Left ventricle myocardium inferior (tissue), 1 donor: ENCODE results near the gene KBTBD8. TPM values are rescaled to one million over a fixed set of nuclear protein-coding genes. Genes with fewer than 3 reads are reported as not detected.

Experiments used
- DNase-seq: peaks from one replicate; pipeline ENCODE4 v3.0.0-alpha.2; 2020
- H3K27ac ChIP-seq: fragments of 200-600 bp; replicated peaks from 2 replicates; pipeline ENCODE4 v1.8.0; 2021
- H3K27me3 ChIP-seq: fragments of 200-600 bp; 2 replicates; pipeline ENCODE4 v1.8.0; 2021; ENCODE audit warnings: low read depth
- H3K36me3 ChIP-seq: fragments of 200-600 bp; 2 replicates; pipeline ENCODE4 v1.8.0; 2021
- H3K4me1 ChIP-seq: fragments of 200-600 bp; 2 replicates; pipeline ENCODE4 v1.8.0; 2021
- H3K4me3 ChIP-seq: fragments of 200-600 bp; 2 replicates; pipeline ENCODE4 v1.8.0; 2021; ENCODE audit warnings: mild to moderate bottlenecking, moderate library complexity
- H3K9me3 ChIP-seq: fragments of 200-600 bp; replicated peaks from 2 replicates; pipeline ENCODE4 v1.8.0; 2021
- CTCF ChIP-seq: fragments of 200-600 bp; IDR thresholded peaks from 2 replicates; pipeline ENCODE4 v1.8.0; 2021; ENCODE audit warnings: antibody characterized with exemption, mild to moderate bottlenecking, borderline replicate concordance
- intact Hi-C: fragments of 100-400 bp; cut with micrococcal nuclease; formaldehyde crosslinking; loops from one replicate; pipeline ENCODE4 v1.11.0; 2022
- total RNA-seq: library from RNA; stranded (reverse); fragmentation: NEBNext Ultra II Directional; extraction: Animal tissue kit (Norgen Biotek cat#: 25700); gene quantifications from one replicate; pipeline ENCODE4 v1.2.1, GENCODE V29; 2021
- donor health status: DM: no; HTN: yes; CAD: no; lungs with severe emphysema.

The KBTBD8 gene
- total RNA-seq, 1 donor from 2014 or later = 3.6 TPM

DNA sequence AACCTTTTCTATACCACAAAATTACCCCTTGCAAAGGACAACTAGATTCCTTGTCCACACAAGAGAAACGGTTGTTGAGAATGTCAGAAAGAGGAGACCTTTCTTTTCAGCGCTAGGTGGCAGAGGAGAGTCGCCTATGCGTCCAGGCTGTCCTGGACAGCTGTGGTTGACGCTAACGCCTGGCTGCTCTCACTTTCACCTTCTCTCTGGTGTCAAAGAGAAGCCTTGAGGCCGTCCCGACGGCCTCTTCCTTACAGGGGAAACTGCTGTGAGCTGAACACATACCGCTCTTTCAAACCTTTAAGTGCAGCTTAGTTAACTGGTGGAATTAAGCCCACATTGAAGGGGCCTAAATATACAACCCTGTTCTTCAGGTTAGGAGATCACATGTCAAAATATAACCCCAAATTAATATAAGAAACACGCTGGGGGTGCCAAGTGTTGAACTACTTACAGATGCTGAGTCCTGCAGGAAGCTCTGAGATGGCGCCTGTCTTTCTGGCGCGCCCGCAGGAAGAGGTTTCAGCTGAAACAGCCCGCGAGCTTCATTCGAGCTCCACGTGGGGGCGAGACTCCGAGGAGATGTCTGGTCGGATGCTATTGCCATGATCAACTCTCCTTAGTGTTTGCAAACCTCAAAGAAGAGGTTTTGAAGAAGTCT, 26.1 kb upstream of the KBTBD8 start:
- Histone ChIP-seq H3K36me3 (no peaks in the 10 kb centered on the region), H3K9me3 (no peaks in the 10 kb centered on the region), H3K27ac (peak overlapping the region; percentile 54), H3K4me3 (peak overlapping the region; percentile 59), H3K27me3 (peaks cover 14% of the 10 kb centered on the region), H3K4me1 (peaks cover 12% of the 10 kb centered on the region)
- intact Hi-C loops = loop anchor here (5.0 kb wide), 1 partner anchor 65 kb away; no protein-coding TSS in a partner anchor
- peak; percentile 52 for DNase-seq
- TF ChIP-seq CTCF = peak; percentile 89

GRCh38 chr3:66980791-66981190, 17.3 kb upstream of the KBTBD8 start:
- DNase-seq = no peak
- intact Hi-C loops = no loop called here
- no peak overlapping the region for H3K27ac ChIP-seq

DNA sequence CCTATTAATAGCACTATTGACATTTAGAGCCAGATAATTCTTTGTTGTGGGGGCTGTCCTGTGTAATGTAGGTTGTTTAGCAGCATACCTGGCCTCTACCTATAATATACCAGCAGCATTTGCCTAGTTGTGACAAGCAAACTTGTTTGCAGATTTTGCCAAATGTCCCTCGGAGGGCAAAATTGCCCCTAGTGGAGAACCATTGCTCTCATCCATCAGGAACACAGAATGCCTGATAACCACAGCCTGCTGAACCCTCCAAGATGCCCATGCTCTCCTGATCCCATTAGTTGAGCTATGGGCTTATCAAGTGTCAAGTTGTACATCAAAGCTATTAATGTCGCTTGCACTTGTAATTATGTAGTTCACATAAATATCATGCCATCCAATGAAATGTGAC, 15.0 kb upstream of the KBTBD8 start:
- no peak for DNase-seq
- H3K4me3 ChIP-seq = no peak overlapping the region
- no peaks in the 10 kb centered on the region for H3K36me3 ChIP-seq
- no peak overlapping the region for H3K27ac ChIP-seq
- no peaks in the 10 kb centered on the region for H3K9me3 ChIP-seq
- intact Hi-C loops = no loop called here
- H3K4me1 ChIP-seq = no peaks in the 10 kb centered on the region
- H3K27me3 ChIP-seq = peaks cover 24% of the 10 kb centered on the region
- peak; percentile 7 for TF ChIP-seq CTCF

More at GRCh38 chr3:66980791-66981190, 17.3 kb upstream of the KBTBD8 start:
- Histone ChIP-seq H3K4me1 (no peaks in the 10 kb centered on the region), H3K9me3 (no peaks in the 10 kb centered on the region), H3K27me3 (peaks cover 24% of the 10 kb centered on the region), H3K4me3 (no peak overlapping the region), H3K36me3 (no peaks in the 10 kb centered on the region)
- no peak for TF ChIP-seq CTCF

DNA sequence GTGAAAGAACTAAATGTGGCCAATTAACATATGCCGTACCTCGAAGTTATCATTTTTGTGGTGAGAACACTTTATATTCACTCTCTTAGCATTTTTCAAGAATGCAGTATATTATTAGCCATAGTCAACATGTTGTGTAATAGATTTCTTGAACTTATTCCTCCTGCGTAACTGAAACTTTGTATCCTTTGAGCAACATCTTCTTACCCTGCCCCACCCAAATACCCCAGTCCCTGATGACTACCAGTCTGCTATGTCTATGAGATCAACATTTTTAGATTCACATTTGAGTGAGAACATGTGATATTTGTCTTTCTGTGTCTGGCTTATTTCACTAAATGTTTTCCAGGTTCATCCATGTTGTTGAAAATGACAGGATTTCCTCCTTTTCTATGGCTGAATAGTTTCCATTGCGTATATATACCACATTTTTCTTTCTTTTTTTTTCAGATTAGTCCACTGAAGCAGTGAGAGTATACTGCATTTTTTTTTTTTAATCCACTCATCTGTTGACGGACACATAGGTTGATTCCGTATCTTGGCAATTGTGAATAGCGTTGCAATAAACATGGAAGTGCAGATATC, 12.7 kb upstream of the KBTBD8 start:
- Histone ChIP-seq H3K4me3 (no peak overlapping the region), H3K9me3 (no peaks in the 10 kb centered on the region), H3K27ac (no peak overlapping the region), H3K36me3 (no peaks in the 10 kb centered on the region), H3K4me1 (no peaks in the 10 kb centered on the region), H3K27me3 (peaks cover 23% of the 10 kb centered on the region)
- intact Hi-C loops = no loop called here
- no peak for TF ChIP-seq CTCF
- no peak for DNase-seq

DNA sequence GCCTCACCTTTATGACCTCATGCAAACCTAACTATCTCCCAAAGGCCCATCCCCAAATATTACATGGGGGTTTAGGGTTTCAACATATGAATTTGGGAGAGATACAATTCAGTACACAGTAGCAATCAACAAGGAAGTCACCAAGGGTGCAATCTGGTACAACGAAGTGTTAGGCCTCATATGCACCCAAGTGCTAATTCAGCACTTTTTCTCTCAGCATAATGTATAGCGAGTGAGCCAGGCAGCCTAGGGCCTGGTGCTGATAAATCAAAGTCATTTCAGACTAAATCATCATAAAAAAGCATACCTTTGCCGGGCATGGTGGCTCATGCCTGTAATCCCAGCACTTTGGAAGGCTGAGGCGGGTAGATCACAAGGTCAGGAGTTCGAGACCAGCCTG, 11.7 kb upstream of the KBTBD8 start:
- Histone ChIP-seq H3K4me1 (no peaks in the 10 kb centered on the region), H3K27ac (no peak overlapping the region), H3K9me3 (no peaks in the 10 kb centered on the region), H3K36me3 (no peaks in the 10 kb centered on the region), H3K4me3 (no peak overlapping the region), H3K27me3 (peaks cover 19% of the 10 kb centered on the region)
- intact Hi-C loops = no loop called here
- no peak for DNase-seq
- TF ChIP-seq CTCF = no peak
